Activated CD8-positive, alpha-beta T cell treated with anti-CD3 and anti-CD28 coated beads for 36 hours (primary cell): ENCODE data around the gene PRKG1. TPM values are rescaled to one million over a fixed set of nuclear protein-coding genes. Genes with fewer than 3 reads are reported as not detected.

Experiments used
- ATAC-seq: fragments of 200-7000 bp; cut with Tn5 transposase; one replicate; pipeline ENCODE4 v1.10.0; 2021; ENCODE audit warnings: mild to moderate bottlenecking, moderate library complexity
- CTCF ChIA-PET: fragments of 350-600 bp; sonication (Branson Sonifier 250); formaldehyde crosslinking; loops from one replicate; lab custom pipeline; 2021; ENCODE audit warnings: antibody characterized with exemption; lab: Charles Lee
- POLR2A ChIA-PET: fragments of 350-600 bp; sonication (Branson Sonifier 250); formaldehyde crosslinking; loops from one replicate; lab custom pipeline; 2021; ENCODE audit warnings: antibody characterized with exemption; lab: Charles Lee
- DNase-seq: peaks from one replicate; pipeline ENCODE4 v3.0.0-alpha.2; 2020
- H3K27ac Mint-ChIP-seq: one replicate; pipeline ENCODE4 v1.8.0; 2021; ENCODE audit warnings: mild to moderate bottlenecking, mixed read lengths
- H3K27me3 Mint-ChIP-seq: one replicate; pipeline ENCODE4 v1.8.0; 2021; ENCODE audit warnings: mixed read lengths
- H3K36me3 Mint-ChIP-seq: one replicate; pipeline ENCODE4 v1.8.0; 2021; ENCODE audit warnings: low read depth, mixed read lengths
- H3K4me1 Mint-ChIP-seq: one replicate; pipeline ENCODE4 v1.8.0; 2021; ENCODE audit warnings: low read depth, mixed read lengths
- H3K4me3 Mint-ChIP-seq: one replicate; pipeline ENCODE4 v1.8.0; 2021; ENCODE audit warnings: mild to moderate bottlenecking, moderate library complexity, mixed read lengths
- H3K9me3 Mint-ChIP-seq: one replicate; pipeline ENCODE4 v1.8.0; 2021; ENCODE audit warnings: mixed read lengths
- intact Hi-C: fragments of 100-400 bp; cut with micrococcal nuclease; formaldehyde crosslinking; loops from one replicate; pipeline ENCODE4 v1.10.0; 2022
- total RNA-seq, 2 experiments: library from RNA; stranded (reverse); gene quantifications; one replicate each; pipeline ENCODE4 v1.2.3, GENCODE V29; 2021
- TF ChIP-seq, protein P1 (sequence below): fragments of 200-600 bp; IDR thresholded peaks from one replicate; pipeline ENCODE4 v1.8.0; 2022; ENCODE audit warnings: antibody characterized with exemption, mild to moderate bottlenecking

PRKG1 gene
- total RNA-seq, 2 experiments from 2014 or later, result not detected

DNA sequence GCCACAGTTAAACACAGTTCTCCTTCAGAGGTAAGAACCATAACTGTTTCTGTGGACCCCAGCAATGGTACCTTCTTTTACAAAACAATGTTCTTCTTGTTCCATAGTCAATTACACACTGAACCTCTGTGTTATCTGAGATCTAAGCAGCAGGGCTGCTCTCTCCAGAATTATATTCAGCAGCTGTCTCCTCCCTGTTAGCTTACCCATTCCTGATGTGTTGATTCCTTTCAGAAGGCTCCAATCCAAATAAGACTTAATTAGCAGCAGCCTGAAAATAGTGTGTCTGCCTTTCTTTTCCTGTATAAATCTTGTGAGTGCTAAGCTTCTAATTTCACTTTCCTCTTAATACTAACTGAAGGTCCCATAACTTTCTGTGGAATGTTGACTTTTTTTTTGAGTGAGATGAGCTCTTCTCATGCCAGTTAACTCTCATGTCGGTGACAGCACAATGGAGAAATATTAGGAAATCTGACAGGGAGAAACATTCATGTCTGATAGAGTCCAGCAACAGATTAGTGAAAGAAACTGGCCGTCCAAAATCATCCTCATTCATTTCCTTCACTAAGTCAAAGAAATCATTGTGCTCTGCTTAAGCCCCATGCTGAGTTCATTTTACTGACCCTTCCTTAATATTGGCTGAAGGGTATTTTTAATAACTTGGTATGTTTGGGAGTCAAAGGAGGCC, 226.5 kb downstream of the PRKG1 start:
- POLR2A ChIA-PET, result no interaction called here
- Mint-ChIP-seq H3K4me3 (no peak overlapping the region), H3K9me3 (no peaks in the 10 kb centered on the region), H3K27ac (no peak overlapping the region), H3K27me3 (no peaks in the 10 kb centered on the region), H3K4me1 (no peaks in the 10 kb centered on the region), H3K36me3 (no peaks in the 10 kb centered on the region)
- CTCF ChIA-PET, result no interaction called here
- intact Hi-C loops, result no loop called here
- no peak for ATAC-seq
- no peak for DNase-seq
- TF ChIP-seq, protein P1, sequence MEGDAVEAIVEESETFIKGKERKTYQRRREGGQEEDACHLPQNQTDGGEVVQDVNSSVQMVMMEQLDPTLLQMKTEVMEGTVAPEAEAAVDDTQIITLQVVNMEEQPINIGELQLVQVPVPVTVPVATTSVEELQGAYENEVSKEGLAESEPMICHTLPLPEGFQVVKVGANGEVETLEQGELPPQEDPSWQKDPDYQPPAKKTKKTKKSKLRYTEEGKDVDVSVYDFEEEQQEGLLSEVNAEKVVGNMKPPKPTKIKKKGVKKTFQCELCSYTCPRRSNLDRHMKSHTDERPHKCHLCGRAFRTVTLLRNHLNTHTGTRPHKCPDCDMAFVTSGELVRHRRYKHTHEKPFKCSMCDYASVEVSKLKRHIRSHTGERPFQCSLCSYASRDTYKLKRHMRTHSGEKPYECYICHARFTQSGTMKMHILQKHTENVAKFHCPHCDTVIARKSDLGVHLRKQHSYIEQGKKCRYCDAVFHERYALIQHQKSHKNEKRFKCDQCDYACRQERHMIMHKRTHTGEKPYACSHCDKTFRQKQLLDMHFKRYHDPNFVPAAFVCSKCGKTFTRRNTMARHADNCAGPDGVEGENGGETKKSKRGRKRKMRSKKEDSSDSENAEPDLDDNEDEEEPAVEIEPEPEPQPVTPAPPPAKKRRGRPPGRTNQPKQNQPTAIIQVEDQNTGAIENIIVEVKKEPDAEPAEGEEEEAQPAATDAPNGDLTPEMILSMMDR, result no peak

- TF ChIP-seq, protein P1, result no peak
- no peaks in the 10 kb centered on the region for H3K27me3 Mint-ChIP-seq
- H3K4me1 Mint-ChIP-seq, result no peaks in the 10 kb centered on the region
- no peak overlapping the region for H3K4me3 Mint-ChIP-seq
- no peak overlapping the region for H3K27ac Mint-ChIP-seq
- ATAC-seq (no peak), DNase-seq (no peak)
- POLR2A ChIA-PET, result no interaction called here
- intact Hi-C loops, result no loop called here
- H3K9me3 Mint-ChIP-seq, result no peaks in the 10 kb centered on the region
- H3K36me3 Mint-ChIP-seq, result no peaks in the 10 kb centered on the region
- CTCF ChIA-PET, result no interaction called here
Measured at GRCh38 chr10:51301644-51302043, 227.4 kb downstream of the PRKG1 start.

DNA sequence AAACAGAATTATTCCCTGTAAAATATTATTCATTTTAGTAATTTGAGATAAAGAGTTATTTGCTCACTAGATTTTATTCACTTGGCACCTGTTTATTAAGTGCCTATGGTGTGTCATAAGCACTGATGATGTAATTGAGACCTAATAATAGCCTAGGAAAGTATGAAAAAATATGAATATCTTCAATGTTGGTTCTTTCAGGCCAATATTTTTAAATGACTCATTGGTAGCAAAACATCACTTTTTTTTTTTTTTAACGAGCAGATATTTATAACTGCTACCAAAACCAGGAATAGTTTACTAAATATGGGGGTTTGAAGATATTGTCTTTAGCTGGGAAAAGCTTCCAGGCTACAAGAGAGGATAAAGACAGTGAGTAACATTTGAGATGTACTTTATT, 228.0 kb downstream of the PRKG1 start:
- H3K9me3 Mint-ChIP-seq, result no peaks in the 10 kb centered on the region

GRCh38 chr10:51308116-51308515, 233.8 kb downstream of the PRKG1 start:
- H3K27ac Mint-ChIP-seq, result no peak overlapping the region
- ATAC-seq, result no peak
- CTCF ChIA-PET, result no interaction called here
- DNase-seq, result no peak
- H3K4me1 Mint-ChIP-seq, result no peaks in the 10 kb centered on the region
- H3K4me3 Mint-ChIP-seq, result no peak overlapping the region
- TF ChIP-seq, protein P1, result no peak
- intact Hi-C loops, result no loop called here
- POLR2A ChIA-PET, result no interaction called here
- H3K27me3 Mint-ChIP-seq, result no peaks in the 10 kb centered on the region
- no peaks in the 10 kb centered on the region for H3K9me3 Mint-ChIP-seq
- no peaks in the 10 kb centered on the region for H3K36me3 Mint-ChIP-seq

More for the DNA sequence above, 228.0 kb downstream of the PRKG1 start:
- ChIA-PET CTCF (no interaction called here), POLR2A (no interaction called here)
- H3K4me1 Mint-ChIP-seq, result no peaks in the 10 kb centered on the region
- H3K27me3 Mint-ChIP-seq, result no peaks in the 10 kb centered on the region
- no peaks in the 10 kb centered on the region for H3K36me3 Mint-ChIP-seq
- no peak overlapping the region for H3K27ac Mint-ChIP-seq
- intact Hi-C loops, result no loop called here
- H3K4me3 Mint-ChIP-seq, result no peak overlapping the region
- ATAC-seq, result no peak
- TF ChIP-seq, protein P1, result no peak
- DNase-seq, result no peak

GRCh38 chr10:51311228-51311627, 236.9 kb downstream of the PRKG1 start:
- Mint-ChIP-seq H3K27me3 (no peaks in the 10 kb centered on the region), H3K4me3 (no peak overlapping the region), H3K9me3 (no peaks in the 10 kb centered on the region), H3K27ac (no peak overlapping the region), H3K36me3 (no peaks in the 10 kb centered on the region), H3K4me1 (no peaks in the 10 kb centered on the region)
- ATAC-seq (no peak), DNase-seq (no peak)
- TF ChIP-seq, protein P1, result no peak
- intact Hi-C loops, result no loop called here
- POLR2A ChIA-PET, result interaction anchor here (0.7 kb wide), 1 partner anchor 188 kb away, joined by 3 read pairs; no protein-coding TSS in a partner anchor
- CTCF ChIA-PET, result no interaction called here
